GM21390 (cell line): ENCODE data around the gene MIPOL1.
"Not testable (repeated sequence)": the region's sequence is repeated elsewhere in the genome, so short reads cannot be mapped to it uniquely, and the experiment has no call there.

ENCODE experiments used
- ATAC-seq: cut with Tn5 transposase; IDR thresholded peaks from one replicate; pipeline ENCODE4 v1.9.1; 2021; ENCODE audit not compliant: unreplicated experiment

MIPOL1 gene

DNA sequence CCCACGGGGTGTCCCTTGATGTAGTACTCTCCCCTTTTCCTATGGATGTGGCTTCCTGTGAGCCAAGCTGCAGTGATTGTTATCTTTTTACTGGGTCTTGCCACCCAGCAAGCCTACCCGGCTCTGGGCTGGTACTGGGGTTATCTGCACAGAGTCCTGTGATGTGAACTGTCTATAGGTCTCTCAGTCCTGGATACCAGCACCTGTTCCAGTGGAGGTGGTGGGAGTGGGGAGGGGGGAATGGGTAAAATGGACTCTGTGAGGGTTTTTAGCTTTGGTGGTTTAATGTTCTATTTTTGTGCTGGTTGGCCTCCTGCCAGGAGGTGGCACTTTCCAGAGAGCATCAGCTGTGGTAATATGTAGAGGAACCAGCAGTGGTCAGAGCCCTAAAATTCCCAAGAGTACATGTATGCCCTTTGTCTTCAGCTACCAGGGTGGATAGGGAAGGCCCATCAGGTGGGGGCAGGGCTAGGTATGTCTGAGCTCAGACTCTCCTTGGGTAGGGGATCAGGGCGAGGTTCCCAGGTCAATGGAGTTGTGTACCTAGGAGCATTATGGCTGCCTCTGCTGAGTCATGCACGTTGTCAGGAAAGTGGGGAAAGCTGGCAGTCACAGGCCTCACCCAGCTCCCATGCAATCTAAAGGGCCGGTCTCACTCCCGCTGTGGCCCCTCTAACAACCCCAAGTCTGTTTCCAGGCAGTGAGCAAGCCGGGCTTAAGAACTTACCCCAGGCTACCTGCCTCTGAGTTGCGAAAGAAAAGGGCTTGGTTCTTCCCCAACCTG is 199.6 kb downstream of the MIPOL1 start:
- ATAC-seq, result not testable (repeated sequence)

DNA sequence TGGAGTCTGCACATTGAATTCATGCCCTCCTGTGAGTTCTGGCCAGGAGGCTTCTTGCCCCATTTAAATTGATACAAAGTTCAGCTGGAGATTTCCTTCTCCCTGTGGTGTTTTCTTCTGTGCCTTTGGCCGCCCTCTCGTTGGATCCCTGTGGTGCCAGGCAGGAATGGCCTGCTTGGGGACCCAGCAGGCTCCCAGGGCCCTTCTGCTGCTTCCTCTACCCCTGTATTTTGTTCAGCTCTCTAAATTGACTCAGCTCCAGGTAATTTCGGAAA is 200.1 kb downstream of the MIPOL1 start:
- no peak for ATAC-seq

DNA sequence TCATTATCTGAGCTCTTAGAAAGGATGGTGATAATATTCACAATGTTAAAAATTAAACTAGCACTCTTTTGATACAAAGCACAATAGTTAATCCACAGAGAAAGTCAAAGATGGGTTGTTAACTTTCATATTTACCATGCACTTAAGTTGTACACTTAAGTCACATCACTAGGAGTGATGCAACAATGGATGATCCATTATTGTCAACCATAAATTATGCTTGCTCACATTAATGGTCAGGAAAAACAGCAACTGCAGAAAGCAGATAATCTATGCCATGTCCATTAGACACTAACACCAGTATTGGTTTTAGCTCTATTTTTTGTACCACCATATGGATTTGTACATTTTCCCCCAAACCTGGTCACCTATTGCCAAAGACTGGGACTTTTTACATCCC is 201.8 kb downstream of the MIPOL1 start:
- no peak for ATAC-seq

DNA sequence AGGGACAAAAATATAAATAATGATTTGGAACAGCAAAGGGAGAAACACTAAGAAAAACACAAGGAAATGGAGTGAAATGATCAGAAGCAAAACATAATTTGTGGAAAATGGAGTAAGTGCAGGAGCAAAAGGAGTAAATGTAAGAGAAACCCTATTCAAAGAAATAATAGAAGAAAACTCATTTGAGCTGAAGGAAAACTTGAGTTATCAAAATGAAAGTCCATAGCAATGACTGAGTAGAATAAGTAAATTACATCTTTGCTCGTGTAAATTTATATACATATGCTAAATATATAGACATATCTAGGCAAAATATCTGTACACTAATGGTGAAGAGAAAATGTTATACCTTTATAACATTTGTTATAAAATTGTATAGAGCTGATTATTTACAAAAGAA is 203.4 kb downstream of the MIPOL1 start:
- ATAC-seq, result no peak

DNA sequence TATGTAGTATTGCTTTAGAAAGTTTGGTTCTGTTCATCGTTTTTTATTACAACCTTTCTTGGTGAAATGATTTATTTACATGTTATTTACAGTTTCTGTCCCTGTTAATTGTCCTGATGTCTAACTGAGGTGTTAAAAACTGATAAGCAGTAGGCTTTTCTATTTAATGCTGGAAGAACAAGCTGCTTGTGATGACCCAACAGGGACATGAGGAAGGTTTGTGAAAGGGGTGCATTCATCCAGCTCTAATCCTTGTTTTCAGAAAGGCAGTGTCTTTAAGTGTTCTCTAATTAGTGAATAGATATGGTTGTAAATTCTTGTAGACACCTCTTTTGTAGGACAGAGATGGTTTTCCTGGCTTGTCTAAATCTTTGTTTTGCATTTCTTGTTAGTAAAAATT is 205.9 kb downstream of the MIPOL1 start:
- no peak for ATAC-seq

DNA sequence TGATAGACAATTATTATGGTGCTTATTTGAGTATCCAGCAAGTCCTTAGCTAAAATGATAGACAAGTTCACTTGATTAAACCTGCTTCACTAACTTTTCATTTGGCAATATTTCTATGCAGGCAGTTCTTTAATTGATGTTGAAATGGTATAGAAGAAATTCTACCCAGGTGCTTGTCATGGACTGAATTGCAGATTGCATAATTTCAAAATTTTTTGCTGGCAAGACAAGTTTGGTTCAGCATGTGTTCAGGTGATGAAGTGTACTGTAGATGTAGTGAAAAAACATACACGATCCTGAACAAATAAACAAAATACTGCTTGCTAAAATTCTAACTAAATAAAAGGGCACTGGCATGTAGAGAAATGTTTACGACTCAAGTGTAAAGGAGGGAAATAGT is 208.4 kb downstream of the MIPOL1 start:
- no peak for ATAC-seq

DNA sequence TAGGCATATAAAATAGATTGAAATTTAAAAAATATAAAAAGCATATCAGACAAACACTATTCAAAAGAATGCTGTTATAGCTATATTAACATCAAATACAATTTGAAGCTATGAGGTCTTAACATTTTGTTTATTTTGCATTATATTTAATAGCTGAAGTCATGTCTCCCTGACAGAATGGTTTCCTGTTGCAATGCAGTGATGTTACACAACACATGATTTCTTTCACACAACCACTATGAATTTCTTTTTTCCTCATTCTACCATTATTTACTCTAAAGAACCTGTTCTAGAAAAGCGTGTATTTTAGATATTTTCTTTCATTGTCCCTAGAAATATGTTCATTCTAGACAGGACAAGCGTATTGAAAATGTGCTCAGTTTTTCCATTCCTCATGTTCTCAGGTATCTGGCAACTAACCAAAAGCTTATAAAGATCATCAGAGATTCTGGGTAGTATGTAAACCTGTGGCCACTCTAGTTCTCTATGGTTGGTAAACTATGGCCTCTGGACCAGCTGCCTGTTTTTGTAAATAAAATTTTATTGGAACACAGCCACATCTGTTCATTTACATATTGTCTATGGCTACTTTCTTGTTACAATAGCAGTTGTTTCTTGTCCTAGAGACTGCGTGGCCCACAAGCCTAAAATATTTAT is 213.5 kb downstream of the MIPOL1 start:
- ATAC-seq, result no peak

DNA sequence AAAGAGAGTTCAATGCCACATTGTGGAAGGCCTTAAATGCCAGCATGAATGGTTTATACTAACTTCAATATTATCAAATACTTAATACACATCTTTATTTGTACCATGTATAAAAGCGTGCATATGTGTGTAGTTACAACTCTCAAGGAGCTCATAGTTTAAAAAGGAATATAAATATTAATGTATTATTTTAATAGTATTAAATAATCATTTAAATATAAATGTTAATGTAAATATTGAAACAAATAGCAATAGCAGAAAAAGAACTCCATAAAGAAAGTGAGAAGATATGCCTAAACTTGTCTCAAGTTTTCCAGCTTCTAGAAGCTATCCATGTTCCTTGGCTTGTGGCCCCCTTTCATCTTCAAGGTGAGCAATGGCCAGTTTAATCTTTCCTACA is 215.3 kb downstream of the MIPOL1 start:
- ATAC-seq, result no peak

DNA sequence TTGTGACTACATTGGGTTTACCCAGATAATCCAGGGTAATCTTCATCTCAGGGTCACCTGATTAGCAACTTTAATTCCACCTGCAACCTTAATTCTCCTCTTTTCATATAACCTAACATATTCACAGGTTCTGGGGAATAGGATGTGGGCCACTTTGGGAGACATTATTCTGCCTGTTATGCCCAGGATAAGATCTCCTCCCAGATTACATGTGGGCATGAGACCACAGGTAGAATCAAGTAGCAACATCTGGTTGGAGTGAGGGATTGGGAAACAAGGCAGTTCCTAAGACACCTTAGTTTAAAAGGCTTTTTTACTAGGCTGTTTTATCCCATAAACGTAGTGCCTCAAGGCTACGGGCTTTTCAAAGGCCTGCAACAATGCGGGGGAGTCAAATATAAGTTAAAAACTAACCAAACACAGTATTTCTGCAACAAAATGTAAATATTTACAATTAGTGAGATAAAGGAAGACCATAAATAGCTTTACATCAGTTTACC is 215.8 kb downstream of the MIPOL1 start:
- no peak for ATAC-seq

DNA sequence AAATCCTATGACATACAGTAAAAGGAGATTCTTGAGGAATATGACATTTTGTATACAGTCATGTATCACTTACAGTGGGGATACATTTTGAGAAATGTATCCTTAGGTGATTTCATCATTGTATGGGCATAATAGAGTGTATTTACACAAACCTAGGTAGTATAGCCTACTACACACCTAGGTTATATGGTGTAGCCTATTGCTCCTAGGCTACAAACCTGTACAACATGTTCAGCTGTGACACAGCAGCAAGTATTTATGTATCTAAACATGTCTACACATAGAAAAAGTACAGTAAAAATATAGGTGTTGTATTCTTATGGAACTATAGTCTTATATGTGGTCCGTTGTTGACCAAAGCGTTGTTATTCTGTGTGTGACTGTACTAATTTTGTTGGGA is 218.5 kb downstream of the MIPOL1 start:
- ATAC-seq, result no peak

DNA sequence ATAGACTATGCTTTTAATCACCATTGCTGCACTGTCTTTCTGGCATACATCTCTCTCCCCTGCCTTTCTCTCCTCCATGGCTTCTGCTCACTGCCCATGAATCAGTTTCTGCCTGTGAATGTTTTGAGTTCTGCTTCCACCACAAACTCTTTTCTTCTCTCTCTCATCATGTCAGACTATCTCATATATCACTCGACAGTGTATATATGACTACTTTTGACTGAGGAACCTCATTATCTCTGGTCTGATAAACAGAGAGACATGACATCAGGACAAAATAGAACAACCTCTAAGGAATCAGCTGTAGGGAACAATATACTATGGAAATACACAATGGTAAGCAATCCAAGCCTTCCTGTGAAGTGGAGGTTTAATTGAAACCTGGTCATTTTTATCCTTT is 219.4 kb downstream of the MIPOL1 start:
- no peak for ATAC-seq

DNA sequence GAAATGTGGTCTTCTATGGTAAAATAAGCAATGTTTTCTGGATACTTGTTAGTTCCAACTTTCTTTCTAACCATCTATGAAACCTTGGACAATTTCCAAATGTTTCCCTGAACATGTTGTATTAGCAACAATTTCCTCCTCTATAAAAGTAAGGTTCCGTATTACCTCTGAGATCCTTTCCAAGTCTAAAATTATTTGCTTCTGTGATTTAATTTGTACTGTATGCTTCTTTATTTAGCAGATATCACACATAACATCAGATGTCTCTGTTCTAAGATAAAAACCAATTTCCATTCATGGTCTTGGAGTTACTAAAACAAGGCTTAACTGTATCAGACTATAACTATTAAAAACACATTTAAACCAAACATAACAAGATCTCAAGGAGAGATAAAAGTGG is 220.1 kb downstream of the MIPOL1 start:
- ATAC-seq, result no peak

DNA sequence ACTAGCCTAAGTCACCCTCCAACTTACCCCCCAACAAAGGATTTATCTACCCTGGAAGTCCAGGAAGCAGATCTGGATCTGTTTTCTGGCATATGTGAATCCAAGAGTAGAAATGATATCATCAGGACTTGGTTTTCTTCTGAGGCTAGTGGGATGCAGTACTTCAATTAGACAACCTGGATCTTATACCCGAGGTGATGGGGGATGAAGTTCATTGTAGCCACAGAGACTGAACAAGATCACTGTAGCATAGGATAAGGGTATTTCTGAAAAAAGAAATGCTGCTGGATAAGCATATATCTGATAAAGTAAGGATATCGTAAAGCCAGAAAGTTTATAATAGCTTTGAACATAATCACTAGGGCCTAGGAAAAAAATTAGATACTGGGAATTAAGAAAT is 222.9 kb downstream of the MIPOL1 start:
- no peak for ATAC-seq

DNA sequence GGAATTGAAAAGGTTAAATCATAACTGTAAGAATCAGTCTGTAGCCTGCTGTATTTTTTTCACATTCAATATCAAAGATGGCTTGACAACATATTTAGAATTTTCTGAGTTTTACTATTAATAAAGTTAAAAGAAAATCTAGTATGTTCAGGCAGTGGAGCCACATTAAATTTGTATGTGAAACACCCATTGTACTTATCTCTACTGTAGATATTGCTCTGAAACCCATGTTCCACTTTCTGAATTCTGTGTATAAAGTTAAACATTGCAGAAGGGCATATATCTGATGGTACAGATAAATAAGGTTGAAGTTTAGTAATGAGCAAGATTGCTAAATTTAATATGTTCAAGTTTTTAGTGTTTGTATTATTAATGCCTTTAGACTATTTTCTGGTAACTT is 224.6 kb downstream of the MIPOL1 start:
- no peak for ATAC-seq

DNA sequence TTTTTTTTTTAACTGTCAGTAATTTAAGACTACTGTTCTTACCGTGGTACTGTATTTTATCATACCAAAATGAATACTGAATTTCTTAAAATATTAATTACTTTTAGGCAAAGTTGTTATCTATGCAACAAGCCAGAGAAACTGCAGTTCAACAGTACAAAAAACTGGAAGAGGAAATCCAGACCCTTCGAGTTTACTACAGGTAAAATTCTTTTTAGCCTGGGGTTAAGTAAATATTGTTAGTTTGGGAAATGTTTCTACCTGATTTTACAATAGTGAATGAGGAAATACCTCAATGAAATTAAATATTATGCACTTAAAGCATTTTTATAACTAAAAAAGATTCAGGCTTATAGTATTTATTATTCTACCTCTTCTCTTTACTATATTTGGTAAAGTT is 225.0 kb downstream of the MIPOL1 start:
- no peak for ATAC-seq

DNA sequence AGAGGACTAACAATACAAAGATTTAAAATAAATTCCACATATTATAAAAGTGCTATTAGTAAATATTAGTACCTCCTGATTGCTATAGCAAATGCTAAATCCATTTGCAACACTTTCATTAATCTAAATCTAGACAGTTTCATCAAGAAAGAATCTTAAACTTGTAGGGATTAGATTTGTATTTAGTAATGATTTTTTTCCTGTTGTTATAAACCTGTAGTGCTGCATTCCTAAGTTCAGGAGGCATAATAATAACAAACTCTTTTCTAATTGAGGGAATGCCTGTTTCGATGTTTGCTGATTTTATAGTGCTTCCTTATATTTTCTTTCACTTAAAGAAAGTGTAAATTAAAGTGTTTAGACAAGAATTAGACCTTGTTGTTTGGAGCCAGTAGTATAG is 231.2 kb downstream of the MIPOL1 start:
- no peak for ATAC-seq

DNA sequence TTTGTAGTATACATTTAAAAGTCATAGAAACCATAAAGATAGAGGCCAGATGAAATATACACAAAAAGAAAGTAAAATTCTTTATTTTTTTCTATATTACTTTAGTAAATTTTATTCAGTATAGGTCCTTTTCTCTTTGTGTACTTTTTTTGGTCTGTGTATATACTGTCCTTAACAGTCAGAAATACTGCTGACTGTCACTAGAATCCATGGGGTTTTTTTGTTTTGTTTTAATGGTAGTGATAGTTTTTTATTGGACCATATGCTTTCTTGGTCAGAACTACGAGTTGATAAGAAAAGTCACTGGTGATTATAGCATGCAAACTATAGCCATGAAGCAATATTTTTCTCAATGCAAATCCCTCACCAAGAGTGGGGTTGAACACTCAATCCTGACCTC is 231.9 kb downstream of the MIPOL1 start:
- no peak for ATAC-seq

DNA sequence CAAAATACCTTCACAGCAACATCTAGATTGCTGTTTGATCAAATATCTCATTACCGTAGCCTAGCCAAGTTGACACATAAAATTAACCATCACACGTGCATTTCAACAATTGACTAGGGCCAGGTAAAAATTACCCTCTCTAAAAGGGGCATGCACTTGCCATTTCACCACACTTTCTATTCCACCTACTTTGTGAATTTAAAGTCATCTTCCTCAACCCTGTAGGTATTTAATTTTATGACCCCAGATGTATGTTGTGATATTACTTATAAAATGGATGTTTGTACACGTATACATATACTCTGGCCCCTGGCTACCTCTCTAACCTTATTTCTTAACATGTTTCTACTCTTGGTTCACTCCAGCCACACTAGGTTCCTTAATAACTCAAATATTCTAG is 237.1 kb downstream of the MIPOL1 start:
- ATAC-seq, result no peak

DNA sequence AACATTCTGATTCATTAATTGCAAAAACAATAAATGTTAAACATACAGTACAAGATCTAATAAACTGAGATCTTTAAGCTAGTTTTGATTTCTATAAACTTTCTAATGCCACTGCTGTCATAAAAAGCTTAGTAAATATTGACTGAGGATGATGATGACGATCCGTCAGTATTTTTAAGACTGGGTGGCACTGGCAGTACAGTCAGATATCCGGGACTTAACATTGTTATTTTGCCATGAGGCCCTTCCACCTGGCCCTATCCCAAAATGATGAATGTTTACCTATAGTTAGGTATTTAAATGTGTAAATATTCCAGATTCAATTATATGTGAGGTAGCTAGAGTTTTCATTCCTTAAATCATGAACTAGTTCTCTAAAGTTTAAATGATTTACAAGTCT is 238.8 kb downstream of the MIPOL1 start:
- no peak for ATAC-seq

DNA sequence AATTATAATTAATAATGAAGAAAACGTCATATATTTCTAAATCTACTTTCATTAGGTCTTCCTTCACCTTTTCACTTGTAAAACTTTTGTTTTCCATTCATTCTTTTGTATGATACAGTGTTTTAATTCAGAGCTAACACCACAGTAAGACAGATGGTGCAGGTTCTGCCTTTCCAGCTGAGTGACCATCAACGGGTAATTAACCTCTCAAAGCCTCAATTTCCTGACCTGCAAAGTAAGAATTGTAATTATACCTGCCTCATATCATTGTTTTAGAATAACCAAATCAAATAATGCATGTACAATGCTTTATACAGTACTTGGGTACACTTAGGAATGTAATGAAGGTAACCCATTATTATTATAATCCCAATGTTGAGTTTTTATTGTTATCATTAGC is 239.8 kb downstream of the MIPOL1 start:
- no peak for ATAC-seq

DNA sequence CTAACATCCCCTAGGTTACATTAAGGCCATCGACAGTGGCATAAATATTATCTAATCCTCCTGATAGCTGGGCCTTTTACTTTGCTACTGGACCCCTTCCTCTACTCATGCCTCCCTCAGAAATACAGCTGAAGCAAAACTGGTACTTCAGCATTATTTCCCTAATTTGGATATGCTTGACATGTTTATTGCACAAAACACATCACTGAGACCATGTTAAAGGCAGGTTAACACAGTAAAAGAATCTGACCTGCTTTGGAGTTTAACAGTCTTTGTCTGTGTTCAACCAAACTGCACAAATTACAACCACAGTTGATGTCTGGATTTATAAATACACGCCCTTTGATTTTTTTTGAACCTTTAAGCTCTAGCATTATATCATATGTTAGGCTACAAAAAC is 240.7 kb downstream of the MIPOL1 start:
- ATAC-seq, result no peak

DNA sequence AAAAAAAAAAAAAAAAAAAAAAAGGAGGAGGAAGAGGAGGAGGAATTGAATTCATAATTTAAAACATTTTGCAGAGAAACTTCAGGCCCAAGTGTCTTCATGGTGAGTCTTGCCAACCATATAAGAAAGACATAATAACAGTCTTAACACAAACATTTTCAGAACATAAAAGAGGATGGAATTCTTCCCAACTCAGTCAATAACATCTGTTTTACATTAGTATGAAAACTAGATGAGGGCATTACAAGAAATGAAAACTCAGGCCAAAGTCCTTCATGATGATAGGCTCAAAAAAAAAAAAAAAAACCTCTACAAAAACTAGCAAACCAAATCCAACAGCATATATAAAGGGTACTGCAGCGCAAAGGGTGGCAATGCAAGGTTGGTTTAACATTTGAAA is 245.7 kb downstream of the MIPOL1 start:
- no peak for ATAC-seq

DNA sequence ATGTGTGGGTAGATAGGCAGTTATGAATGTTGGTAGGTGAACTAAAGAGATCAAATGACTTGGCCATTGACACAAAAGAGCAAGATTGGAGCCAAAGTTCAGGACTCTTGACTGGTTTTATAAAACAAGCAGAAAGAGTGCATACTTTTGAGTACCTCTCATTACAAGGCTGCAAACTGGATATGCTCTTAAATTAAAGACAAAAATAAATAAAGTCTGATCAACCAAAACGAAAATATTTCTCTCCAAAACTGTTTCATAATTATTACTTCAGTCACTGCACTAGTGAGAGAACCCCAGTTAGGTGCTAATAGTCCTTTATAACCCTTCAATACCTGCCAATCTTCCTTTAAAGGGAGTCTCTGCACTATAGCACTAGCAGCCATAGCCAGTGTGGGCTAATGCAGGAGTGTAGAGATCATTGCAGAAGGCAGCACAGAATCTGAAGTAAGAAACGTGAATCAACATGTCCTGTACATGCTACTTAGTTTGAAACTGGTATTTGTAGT is 250.2 kb downstream of the MIPOL1 start:
- ATAC-seq, result no peak
